ENCODE results near the gene ATP5PD.

ATP5PD gene

DNA sequence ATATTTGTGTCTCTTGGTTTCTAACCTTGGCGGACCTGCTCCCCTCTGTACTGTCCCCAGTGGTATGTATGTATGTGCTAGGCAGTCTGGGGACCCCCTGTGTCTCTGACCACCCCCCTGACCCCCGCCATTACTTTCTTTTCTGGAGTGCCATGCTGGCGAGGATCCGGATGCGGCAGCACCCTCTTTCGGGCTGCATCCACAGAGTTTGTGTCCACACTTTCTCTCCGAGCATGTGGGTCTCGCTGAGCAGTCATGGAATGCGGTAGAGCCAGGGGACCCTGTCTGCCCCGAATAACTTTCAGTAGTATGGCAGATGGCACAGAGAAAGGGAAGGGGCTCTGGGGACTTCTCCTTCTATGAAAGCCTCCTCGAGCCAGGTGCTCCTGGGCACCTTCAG lies 17.3 kb upstream of the ATP5PD start:
- Histone ChIP-seq H3K9me3 (ENCODE audit: insufficient read depth, low read length, severe bottlenecking) (no peaks in the 10 kb centered on the region), H3K4me2 (ENCODE audit: insufficient read depth, low read length) (no peak overlapping the region), H3K79me2 (ENCODE audit: insufficient read depth, low read length) (no peaks in the 10 kb centered on the region), H3K27ac (ENCODE audit: low read length) (no peak overlapping the region), H2AFZ (ENCODE audit: low read depth, low read length) (no peak overlapping the region), H3K4me3 (ENCODE audit: low read depth in 1 of 2, low read length in 2 of 2) (no peak overlapping the region), H3K9ac (ENCODE audit: low read depth, low read length) (no peak overlapping the region), H3K36me3 (ENCODE audit: insufficient read depth, low read length) (peaks cover 60% of the 10 kb centered on the region), H3K27me3 (ENCODE audit: insufficient read depth, low read length, poor library complexity) (no peaks in the 10 kb centered on the region), H4K20me1 (ENCODE audit: insufficient read depth, low read length) (no peaks in the 10 kb centered on the region), H3K4me1 (ENCODE audit: insufficient read depth, low read length) (peaks cover 31% of the 10 kb centered on the region)
- ATAC-seq (ENCODE audit: insufficient read depth, low read depth) (no peak), DNase-seq (no peak)
- no peak for TF ChIP-seq EZH2 (IDR thresholded peaks at IDR 0.05; ENCODE audit: borderline replicate concordance, low read depth, low read length, severe bottlenecking)
- TF ChIP-seq, protein P1, sequence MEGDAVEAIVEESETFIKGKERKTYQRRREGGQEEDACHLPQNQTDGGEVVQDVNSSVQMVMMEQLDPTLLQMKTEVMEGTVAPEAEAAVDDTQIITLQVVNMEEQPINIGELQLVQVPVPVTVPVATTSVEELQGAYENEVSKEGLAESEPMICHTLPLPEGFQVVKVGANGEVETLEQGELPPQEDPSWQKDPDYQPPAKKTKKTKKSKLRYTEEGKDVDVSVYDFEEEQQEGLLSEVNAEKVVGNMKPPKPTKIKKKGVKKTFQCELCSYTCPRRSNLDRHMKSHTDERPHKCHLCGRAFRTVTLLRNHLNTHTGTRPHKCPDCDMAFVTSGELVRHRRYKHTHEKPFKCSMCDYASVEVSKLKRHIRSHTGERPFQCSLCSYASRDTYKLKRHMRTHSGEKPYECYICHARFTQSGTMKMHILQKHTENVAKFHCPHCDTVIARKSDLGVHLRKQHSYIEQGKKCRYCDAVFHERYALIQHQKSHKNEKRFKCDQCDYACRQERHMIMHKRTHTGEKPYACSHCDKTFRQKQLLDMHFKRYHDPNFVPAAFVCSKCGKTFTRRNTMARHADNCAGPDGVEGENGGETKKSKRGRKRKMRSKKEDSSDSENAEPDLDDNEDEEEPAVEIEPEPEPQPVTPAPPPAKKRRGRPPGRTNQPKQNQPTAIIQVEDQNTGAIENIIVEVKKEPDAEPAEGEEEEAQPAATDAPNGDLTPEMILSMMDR (IDR thresholded peaks at IDR 0.05; ENCODE audit: borderline replicate concordance, extremely low read depth, low read length, poor library complexity, severe bottlenecking): no peak

DNA sequence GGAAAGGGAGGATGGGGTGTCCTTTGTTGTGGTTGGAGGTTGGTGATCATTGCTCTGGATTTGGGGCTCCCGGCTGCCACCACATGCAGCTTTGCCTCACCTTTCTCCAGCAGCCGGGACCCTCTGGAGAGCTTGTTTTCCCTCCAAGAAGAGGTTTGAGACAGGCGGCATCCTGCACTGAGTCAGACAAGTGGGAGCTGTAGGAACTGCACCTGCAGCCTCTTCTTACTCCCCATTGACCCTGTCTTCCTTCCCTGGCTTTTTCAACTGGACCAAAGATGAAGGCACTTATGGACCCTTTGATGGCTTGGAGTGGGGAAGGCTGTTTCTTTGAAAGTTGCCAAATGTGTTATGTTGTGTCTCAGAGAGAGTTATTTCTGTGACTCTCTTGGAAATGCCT lies 16.9 kb upstream of the ATP5PD start:
- peaks cover 29% of the 10 kb centered on the region for H3K4me1 ChIP-seq (ENCODE audit: insufficient read depth, low read length)
- ATAC-seq (ENCODE audit: insufficient read depth, low read depth): no peak

DNA sequence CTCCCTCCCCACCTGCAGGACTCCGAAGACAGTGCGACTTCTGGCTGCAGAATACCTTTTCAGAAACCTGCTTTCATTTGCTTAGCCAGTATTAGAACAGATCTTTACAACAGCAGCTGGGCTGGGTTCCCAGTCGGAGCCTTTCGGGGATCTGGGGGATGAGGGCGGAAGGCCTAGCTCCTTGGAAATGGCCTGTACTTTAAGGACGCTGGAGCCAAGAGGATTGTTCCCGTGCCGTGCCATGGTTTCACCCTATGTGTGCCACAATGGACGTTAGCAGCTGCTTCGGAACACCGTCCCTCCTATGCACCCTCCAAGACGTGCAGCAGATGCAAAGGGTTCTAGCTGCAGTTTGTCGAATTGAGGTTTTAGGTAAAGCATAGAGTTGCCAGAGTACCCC lies 16.4 kb upstream of the ATP5PD start:
- H3K27ac ChIP-seq (ENCODE audit: low read length): no peak overlapping the region
- H3K4me1 ChIP-seq (ENCODE audit: insufficient read depth, low read length): peaks cover 27% of the 10 kb centered on the region
- no peaks in the 10 kb centered on the region for H4K20me1 ChIP-seq (ENCODE audit: insufficient read depth, low read length)
- DNase-seq (no peak), ATAC-seq (ENCODE audit: insufficient read depth, low read depth) (no peak)
- no peaks in the 10 kb centered on the region for H3K9me3 ChIP-seq (ENCODE audit: insufficient read depth, low read length, severe bottlenecking)
- H3K36me3 ChIP-seq (ENCODE audit: insufficient read depth, low read length): peaks cover 60% of the 10 kb centered on the region
- H2AFZ ChIP-seq (ENCODE audit: low read depth, low read length): no peak overlapping the region
- no peak overlapping the region for H3K9ac ChIP-seq (ENCODE audit: low read depth, low read length)
- no peak overlapping the region for H3K4me3 ChIP-seq (ENCODE audit: low read depth in 1 of 2, low read length in 2 of 2)
- H3K4me2 ChIP-seq (ENCODE audit: insufficient read depth, low read length): no peak overlapping the region
- TF ChIP-seq, protein P1 (IDR thresholded peaks at IDR 0.05; ENCODE audit: borderline replicate concordance, extremely low read depth, low read length, poor library complexity, severe bottlenecking): no peak
- TF ChIP-seq EZH2 (IDR thresholded peaks at IDR 0.05; ENCODE audit: borderline replicate concordance, low read depth, low read length, severe bottlenecking): no peak
- no peaks in the 10 kb centered on the region for H3K27me3 ChIP-seq (ENCODE audit: insufficient read depth, low read length, poor library complexity)
- no peaks in the 10 kb centered on the region for H3K79me2 ChIP-seq (ENCODE audit: insufficient read depth, low read length)

More for the DNA sequence above, 16.9 kb upstream of the ATP5PD start:
- TF ChIP-seq EZH2 (IDR thresholded peaks at IDR 0.05; ENCODE audit: borderline replicate concordance, low read depth, low read length, severe bottlenecking): no peak
- TF ChIP-seq, protein P1 (IDR thresholded peaks at IDR 0.05; ENCODE audit: borderline replicate concordance, extremely low read depth, low read length, poor library complexity, severe bottlenecking): no peak
- no peak overlapping the region for H3K9ac ChIP-seq (ENCODE audit: low read depth, low read length)
- H3K36me3 ChIP-seq (ENCODE audit: insufficient read depth, low read length): peaks cover 60% of the 10 kb centered on the region
- H3K9me3 ChIP-seq (ENCODE audit: insufficient read depth, low read length, severe bottlenecking): no peaks in the 10 kb centered on the region
- no peak overlapping the region for H3K4me3 ChIP-seq (ENCODE audit: low read depth in 1 of 2, low read length in 2 of 2)
- H3K79me2 ChIP-seq (ENCODE audit: insufficient read depth, low read length): no peaks in the 10 kb centered on the region
- no peak overlapping the region for H3K4me2 ChIP-seq (ENCODE audit: insufficient read depth, low read length)
- H3K27ac ChIP-seq (ENCODE audit: low read length): no peak overlapping the region
- no peaks in the 10 kb centered on the region for H4K20me1 ChIP-seq (ENCODE audit: insufficient read depth, low read length)
- H2AFZ ChIP-seq (ENCODE audit: low read depth, low read length): no peak overlapping the region
- no peaks in the 10 kb centered on the region for H3K27me3 ChIP-seq (ENCODE audit: insufficient read depth, low read length, poor library complexity)
- DNase-seq: no peak

DNA sequence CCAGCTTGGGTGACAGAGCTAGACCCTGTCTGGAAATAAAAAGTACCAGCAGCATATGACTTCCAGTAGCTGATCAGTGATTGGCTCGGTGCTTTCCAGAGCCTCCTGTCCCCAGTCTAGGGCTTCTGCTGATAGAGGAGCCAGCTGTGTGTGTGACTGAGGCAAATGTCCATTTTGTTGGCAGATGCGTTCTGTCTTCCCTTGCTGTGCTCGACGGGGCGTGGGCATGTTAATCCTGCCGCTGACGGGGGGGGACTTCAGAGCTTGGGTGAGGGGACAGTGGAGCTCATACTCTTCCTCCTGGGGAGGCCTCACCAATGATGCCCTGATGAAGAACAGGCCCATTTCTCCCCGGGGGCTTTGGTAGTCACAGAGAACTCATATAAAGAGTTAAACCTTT lies 14.8 kb upstream of the ATP5PD start:
- TF ChIP-seq EZH2 (IDR thresholded peaks at IDR 0.05; ENCODE audit: borderline replicate concordance, low read depth, low read length, severe bottlenecking): no peak
- TF ChIP-seq, protein P1 (IDR thresholded peaks at IDR 0.05; ENCODE audit: borderline replicate concordance, extremely low read depth, low read length, poor library complexity, severe bottlenecking): no peak
- no peak overlapping the region for H3K4me2 ChIP-seq (ENCODE audit: insufficient read depth, low read length)
- peaks cover 12% of the 10 kb centered on the region for H3K4me1 ChIP-seq (ENCODE audit: insufficient read depth, low read length)
- DNase-seq (no peak), ATAC-seq (ENCODE audit: insufficient read depth, low read depth) (no peak)
- H3K27ac ChIP-seq (ENCODE audit: low read length): no peak overlapping the region
- peaks cover under 1% of the 10 kb centered on the region; the same call in 1 of the 2 replicates for H3K79me2 ChIP-seq (ENCODE audit: insufficient read depth, low read length)
- H3K9me3 ChIP-seq (ENCODE audit: insufficient read depth, low read length, severe bottlenecking): no peaks in the 10 kb centered on the region
- no peaks in the 10 kb centered on the region for H4K20me1 ChIP-seq (ENCODE audit: insufficient read depth, low read length)
- H3K36me3 ChIP-seq (ENCODE audit: insufficient read depth, low read length): peaks cover 66% of the 10 kb centered on the region
- H3K27me3 ChIP-seq (ENCODE audit: insufficient read depth, low read length, poor library complexity): no peaks in the 10 kb centered on the region
- no peak overlapping the region for H3K9ac ChIP-seq (ENCODE audit: low read depth, low read length)
- H3K4me3 ChIP-seq (ENCODE audit: low read depth in 1 of 2, low read length in 2 of 2): no peak overlapping the region
- no peak overlapping the region for H2AFZ ChIP-seq (ENCODE audit: low read depth, low read length)
